GM21529 (cell line): ENCODE data around the gene NOL12.
A peak's percentile ranks its signal among the peaks of the same experiment; 100 is the strongest.

Experiments used
- ATAC-seq: cut with Tn5 transposase; IDR thresholded peaks from one replicate; pipeline ENCODE4 v1.9.1; 2021; ENCODE audit not compliant: unreplicated experiment

NOL12 gene

DNA sequence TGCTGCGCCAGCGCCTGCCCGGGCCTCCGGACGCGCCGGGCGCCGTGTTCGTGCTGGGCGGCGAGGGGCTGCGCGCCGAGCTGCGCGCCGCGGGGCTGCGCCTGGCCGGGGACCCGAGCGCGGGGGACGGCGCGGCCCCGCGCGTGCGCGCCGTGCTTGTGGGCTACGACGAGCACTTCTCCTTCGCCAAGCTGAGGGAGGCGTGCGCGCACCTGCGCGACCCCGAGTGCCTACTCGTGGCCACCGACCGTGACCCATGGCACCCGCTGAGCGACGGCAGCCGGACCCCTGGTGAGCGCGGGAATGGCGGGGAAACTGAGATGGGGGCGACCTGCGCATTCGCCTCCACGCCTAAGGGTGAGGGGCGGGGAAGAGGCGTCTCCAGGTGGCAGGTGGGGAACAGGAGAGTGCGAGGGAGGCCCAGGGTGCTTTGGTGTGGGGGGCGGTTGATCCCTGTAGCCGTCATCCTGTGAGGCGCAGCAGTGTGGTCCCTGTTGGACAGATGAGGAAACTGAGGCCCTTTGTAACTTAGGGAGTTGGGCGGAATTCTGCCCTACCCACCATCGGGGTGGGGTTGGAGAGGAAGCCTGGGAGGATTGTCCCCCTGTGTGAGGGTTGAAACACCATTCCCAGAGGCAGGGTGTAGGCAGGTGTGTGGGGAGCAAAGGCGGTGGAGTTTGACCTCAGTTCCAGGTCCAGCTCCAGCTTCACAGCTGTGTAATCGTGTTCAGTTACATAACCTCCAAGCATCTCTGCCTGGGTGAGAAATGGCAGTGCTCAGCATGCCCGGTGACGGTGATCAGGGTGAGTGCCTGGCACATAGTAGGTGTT, 26.9 kb upstream of the NOL12 start:
- peak; percentile 1 for ATAC-seq

DNA sequence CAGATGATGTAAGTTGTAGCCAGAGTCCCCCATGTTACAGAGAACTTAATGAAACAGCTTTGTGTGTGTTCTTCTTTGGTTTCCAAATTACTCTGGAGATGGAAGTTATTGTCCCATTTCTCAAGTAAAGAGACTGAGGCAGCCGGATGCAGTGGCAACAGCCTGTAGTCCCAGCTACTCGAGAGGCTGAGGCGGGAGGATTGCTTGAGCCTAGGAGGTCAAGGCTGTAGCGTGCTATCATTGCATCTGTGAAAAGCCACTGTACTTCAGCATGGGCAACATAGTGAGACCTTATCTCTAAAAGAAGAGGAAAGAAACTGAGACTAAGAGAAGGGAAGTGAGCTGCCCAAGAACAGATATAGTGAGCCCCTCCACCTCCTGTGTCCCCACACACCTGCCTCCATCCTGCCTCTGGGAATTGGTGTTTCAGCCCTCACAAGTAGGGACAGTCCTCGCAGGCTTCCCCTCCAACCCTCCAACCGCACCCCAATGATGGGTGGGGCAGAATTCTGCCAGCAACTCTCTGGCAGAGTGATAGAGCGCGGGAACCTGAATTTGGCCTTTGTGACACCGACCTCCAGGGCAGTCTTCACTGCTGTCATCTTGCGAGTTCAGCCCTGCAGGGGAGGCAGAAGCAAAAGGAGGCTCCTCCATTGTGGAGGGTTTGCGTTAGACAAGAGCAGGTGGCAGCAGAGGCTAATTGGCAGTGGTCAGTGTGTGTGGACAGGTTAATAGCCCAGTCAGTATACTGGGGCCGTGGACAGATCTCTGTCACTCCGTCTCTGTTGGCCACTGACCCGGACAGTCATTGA, 26.0 kb upstream of the NOL12 start:
- no peak for ATAC-seq

DNA sequence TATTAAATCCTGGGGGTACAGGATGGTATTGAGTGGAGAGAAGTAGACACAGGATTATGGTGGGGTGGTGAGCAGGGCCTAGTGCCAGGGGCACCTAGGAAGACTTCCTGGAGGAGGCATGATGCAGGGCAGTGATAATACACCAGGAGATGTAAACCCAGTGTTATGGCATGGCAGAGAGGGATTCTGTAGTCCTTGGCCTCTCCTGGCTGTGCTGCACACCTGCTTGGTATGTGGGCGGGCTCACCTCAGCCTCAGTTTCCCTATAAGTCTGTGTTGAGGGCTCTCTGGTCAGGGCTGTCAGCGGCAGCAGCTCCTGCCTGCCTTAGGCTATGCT, 25.5 kb upstream of the NOL12 start:
- ATAC-seq: no peak

DNA sequence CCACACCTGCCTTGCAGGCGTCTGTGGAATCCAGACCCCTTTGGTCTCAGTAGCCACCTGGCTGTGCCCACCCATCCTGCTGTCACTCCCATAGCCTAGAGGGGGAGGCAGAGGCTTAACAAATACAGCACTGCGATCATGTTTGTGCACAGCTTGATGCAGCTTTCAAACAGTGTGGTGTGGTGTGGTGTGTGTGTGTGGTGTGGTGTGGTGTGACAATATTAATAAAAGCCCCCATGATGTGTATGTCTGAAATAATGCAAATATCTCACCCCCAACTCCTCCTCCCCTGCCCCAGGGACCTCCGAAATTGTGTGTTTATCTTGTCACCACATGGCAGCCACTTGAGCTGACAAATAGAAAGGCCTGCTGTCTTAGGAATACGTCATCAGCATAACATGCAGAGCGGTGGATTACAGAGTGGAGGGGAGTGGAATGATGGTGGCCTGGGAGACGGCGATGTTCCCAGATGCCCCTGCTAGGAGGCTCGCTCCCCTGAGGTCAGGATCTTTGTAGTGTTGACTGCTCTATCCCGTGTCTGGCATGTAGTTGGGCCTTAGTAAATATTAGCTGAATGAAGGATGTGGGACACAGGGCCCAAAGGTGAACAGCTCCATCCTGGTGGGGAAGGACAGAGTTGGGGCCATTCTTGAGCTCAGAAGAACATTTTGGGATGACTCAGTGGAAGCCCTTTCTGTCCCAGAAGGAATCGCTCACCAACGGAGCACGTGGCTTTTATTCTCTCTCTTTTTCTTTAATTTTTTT, 24.8 kb upstream of the NOL12 start:
- no peak for ATAC-seq

DNA sequence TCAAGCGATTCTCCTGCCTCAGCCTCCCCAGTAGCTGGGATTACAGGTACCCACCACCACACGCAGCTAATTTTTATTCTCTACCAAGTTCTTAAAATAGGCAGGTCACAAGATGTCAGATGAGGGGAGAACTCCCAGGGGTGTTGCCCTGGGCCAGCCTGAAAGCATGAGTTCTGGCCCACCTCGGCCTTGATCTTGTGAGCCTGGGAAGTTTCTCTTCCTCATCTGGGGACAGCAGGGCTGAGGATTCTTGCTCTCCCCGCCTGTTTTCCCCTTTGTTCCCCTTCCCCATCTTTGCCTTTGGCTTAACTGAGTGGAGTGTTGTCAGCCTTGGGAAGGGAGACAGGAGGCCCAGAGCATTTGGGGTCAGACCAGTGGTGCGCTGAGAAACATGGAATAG, 24.1 kb upstream of the NOL12 start:
- no peak for ATAC-seq

DNA sequence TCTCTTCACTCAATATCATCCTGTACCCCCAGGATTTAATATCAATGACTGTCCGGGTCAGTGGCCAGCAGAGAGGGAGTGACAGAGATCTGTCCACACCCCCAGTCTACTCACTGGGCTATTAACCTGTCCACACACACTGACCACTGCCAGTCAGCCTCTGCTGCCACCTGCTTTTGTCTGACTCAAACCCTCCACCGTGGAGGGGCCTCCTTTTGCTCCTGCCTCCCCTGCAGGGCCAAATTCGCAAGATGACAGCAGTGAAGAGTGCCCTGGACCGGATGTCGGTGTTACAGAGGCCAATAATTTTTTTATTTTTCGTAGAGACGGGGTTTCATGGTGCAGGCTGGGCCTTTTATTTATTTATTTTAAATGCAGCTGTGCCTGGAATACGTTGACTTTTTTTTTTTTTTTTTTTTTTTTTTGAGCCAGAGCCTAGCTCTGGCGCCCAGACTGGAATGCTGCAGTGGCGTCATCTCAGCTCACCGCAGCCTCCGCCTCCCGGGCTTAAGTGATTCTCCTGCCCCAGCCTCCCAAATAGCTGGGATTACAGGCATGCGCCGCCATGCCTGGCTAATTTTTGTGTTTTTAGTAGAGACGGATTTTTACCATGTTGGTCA, 22.5 kb upstream of the NOL12 start:
- ATAC-seq: no peak

DNA sequence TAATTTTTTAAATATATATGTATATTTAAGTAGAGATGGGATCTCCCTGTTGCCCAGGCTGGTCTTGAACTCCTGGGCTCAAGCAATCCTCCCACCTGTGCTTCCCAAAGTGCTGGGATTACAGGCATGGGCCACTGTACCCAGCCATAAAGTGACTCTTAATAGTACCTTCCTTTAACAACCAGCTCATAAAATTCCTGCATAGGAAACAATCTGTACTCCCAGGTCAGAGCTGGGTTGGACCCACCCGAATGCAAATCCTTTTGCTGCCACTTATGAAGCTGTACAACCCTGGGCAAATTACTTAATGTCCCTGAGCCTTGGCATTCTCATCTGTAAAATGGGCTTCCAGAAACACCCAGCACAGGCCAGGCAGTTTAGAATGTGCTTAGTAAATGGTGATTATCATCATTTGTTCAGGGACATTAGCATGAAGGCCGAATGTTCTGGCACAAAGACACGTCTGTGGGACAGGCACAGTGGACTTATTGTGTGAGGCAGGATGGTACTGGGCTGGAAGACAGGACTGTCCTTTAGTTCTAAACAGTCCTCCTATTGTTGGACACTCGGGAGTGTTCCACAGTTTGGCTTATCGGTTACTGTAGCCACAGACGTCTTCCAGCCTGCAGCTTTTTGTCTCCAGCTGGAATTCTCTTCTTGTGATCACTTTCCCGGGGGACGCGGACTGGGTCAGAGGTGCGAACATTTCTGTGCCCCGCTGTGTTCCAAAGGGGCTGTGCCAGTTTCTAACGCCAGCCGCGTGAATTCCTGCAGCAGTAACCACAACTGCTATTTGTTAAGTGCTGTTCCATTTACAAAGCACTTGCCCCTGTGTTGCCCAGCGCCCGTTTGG, 21.7 kb upstream of the NOL12 start:
- ATAC-seq: no peak

DNA sequence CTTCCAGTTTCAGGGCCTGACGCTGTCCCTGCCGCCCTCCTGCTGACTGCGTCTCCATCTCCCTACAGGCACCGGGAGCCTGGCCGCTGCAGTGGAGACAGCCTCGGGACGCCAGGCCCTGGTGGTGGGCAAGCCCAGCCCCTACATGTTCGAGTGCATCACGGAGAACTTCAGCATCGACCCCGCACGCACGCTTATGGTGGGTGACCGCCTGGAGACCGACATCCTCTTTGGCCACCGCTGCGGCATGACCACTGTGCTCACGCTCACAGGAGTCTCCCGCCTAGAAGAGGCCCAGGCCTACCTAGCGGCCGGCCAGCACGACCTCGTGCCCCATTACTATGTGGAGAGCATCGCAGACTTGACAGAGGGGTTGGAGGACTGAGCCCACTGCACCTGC, 20.7 kb upstream of the NOL12 start:
- no peak for ATAC-seq

DNA sequence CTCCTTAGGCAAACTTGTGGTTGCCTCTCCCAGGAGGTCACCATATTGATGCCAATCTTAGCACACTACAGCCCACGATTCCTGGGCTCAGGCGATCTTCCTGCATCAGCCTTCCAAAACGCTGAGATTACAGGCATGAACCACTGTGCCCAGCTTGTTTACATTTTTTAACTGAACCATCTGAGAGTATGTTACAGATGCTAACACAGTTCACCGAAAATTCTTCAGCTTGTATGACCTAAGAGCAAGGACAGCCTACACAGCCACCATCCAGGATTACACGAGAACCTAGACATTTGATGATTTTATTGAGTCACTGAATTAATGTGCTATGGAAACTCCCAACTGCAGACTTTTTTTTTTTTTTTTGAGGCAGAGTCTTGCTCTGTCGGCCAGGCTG, 16.6 kb upstream of the NOL12 start:
- ATAC-seq: no peak

DNA sequence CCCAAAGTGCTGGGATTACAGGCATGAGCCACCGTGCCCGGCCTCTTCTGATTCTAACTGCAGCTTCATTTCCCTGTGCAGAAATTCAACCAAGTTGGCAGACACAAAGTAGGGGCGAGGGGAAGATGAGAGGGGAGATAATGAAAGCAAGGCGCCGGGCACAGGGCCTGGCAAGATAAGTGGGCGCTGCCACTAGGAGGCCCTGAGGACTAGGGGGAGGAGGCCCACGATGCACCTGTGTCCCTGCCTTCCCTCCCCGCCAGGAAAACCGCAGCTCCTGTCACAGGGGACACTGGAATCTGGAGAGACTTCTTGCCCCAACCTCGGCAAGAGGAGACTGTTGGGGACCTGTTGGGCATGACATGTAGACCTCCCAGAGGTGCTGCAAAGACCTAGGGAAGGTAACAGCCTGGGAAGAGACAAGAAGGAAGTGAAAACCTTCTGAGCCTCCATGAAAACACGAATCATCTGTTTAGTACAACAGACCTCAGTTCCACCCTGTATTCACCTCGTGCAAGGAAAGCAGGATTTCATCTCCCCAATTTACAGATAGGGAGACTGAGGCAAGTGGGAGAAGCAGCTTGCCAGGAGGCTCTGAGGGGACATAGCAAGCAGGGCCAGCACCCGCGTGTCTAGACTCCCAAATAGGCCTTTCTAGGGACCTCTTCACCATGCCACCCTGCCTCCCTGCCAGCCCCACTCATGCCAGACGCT, 13.8 kb upstream of the NOL12 start:
- ATAC-seq: no peak

DNA sequence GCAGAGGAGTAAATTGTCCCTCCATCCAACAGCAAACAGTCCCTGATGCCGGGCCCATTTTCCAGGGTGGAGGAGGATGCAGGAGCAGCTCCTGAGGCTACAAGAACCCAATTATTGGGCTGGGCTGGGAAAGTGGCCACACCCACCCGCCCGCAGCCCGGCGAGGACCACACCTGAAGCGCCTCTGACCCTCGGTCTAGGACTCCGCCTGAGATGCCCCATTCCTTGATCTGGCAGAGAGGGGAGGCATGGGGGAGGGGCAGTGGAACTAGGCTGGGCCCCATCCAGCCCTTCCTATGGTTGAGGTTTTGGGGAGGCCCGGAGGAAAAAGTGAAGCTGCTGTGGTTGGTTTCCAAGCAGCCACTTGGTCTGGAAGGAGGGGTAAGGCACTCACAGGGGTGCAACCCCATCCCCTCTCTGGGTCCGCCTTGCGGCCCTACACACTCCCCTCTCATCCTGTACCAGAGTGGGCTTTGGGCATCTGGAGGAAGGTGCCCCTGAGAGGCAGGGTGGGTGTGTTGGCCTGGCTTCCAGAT, 13.2 kb upstream of the NOL12 start:
- ATAC-seq: no peak

DNA sequence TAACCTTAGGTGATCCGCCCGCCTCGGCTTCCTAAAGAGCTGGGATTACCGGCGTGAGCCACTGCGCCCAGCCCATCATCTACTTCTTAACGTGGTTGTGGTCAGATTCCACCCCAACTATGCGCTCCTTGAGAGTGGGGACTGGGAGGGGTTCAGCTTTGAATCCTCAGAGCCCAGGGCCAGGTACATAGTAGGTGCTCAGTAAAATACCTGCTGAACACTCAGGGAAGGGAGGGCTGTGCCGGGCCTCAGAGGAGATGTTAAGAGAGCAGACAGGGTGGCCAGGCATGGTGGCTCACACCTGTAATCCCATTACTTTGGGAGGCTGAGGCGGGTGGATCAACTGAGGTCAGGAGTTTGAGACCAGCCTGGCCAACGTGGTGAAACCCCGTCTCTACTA, 11.9 kb upstream of the NOL12 start:
- ATAC-seq: no peak

DNA sequence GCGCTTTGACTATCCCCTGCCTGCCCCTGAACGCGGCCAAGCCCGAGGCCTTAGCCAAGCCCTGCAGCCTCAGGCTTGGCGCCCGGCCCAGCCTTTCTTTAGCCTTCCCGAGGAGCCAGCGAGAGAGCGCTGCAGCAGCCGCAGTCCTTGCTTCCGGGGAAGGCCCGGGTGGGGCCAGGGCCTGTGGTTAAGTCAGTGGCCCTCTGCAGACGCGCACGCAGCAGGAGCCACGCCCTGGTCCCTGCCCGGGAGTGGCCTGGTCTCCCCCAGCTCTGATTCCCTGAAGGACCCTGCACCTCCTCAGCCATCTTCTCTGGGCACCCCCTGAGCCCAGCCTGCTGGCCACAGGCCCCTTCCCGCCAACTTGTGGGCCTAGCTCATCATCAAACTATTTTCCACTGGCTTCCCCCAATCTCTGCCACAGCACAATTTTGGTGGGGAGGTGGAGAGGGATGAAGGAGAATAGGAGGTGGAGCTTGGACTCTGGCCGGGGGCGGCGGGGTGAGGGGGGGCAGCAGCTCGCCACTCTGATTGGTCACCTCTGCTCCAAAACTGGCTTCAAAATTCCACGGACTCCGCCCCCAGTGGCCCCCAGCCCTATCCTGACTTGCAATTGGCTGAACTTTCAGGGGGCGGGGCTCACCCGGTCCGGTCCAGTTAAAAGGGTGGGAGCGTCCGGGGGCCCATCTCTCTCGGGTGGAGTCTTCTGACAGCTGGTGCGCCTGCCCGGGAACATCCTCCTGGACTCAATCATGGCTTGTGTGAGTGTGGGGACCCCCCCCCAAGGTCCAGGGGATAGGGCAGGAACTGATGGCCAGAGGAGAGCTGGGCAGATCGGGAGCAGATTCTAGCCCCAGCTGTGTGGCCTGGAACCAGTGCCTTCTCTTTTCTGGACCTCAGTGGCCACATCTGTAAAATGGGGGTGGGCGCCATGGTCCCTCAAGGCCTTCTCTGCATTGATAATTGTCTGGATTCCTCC, 10.9 kb upstream of the NOL12 start, which contains the start of gene LGALS1:
Gene LGALS1, plus strand, starts transcription at position 686 of the 979 bp plus-strand sequence. Its CDS starts 67 bp downstream, at position 753.
- ATAC-seq: peak; percentile 57

DNA sequence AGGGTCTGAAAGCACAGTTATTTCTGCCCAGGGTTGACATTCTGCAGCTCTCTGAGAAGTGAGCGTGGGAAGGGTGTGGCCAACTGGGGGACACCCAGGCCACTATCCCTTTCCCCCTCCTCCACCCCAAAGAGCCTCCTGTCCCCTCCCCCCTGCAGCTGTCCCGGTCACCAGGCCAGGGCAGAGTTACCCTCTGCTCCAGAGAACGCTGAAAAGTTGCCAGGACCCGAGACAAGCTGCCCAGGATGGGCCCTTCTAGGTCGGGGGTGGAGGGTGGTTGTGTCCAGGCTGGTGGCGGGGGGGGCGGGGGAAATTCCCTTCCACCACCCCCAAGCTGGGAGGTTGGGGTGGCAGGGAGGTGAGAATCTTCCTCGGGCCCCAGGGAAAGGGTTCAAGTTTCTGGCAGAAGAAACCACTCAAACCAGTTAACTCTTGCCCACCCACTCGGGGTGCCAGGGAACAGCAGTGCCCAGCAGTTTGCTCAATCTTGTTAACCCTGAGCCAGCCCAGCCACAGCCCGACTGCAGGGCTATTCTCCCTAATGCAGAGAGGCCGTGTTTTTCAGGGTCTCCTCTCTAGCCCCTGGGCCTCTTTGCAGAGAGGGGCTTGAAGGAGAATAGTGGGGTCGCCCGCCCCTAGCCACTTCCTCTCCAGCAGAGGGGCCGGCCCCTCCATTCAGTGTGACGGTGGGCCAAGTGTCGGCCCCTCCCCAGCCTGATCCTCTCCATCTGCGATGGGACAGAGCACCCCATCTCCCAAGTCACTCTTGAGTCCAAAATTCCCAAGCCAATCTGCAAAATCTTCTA, 10.0 kb upstream of the NOL12 start:
- ATAC-seq: peak; percentile 4

DNA sequence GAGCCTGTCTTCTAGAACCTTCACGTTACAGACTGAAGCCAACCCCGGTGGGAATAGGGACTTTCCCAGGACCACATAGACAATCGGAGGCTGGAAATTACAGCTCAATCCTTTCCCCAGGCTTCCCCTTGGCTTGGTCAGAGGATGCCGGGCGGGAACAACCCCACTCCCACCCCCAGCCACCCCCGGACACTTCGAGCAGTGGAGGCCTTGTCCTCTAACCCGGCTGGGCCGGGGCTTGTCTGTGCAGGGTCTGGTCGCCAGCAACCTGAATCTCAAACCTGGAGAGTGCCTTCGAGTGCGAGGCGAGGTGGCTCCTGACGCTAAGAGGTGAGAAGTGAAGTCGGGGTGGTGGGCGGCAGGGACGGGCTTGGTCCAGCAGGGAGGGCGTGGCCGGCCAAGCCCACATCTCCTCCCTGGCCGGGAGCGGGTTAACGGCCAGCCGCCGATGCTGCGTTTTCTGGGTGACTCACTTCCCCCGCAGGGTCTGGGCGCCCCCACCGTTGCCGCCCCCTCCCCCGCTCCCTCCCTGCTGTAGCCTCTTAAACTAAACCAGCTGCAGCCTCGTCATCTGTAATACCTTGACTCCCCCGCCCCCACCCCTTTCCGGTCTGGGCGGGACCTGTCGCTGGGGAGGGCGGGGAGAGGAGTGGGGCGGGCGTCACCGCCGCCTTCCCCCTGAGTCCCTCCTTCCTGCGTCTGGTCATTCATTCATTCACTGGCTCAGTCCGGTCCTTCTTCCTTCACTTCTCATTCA, 9.2 kb upstream of the NOL12 start:
- peak; percentile 40 for ATAC-seq

DNA sequence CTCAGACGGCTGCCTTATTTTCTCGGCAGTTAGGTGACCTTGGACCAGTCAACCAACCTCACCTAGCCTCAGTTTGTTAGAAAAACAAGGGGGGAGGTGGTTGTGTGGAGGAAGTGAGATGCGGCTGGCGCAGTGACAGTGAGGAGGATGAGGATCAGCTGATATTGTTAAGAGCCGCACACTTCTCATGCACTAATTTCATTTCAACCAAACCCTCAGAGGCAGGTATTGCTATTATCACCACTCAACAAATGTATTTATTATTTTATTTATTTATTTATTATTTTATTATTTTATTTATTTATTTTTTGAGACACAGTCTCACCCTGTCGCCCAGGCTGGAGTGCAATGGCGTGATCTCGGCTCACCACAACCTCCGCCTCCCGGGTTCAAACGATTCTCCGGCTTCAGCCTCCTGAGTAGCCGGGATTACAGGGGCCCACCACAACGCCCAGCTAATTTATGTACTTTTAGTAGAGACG, 8.6 kb upstream of the NOL12 start:
- peak; percentile 2 for ATAC-seq
